ENCODE results near the gene MSI2. TPM values are rescaled to one million over a fixed set of nuclear protein-coding genes. Genes with fewer than 3 reads are reported as not detected.
A peak's percentile ranks its signal among the peaks of the same experiment; 100 is the strongest.

Gene MSI2
- total RNA-seq, 1 donor from 2014 or later: 31.3 TPM

DNA sequence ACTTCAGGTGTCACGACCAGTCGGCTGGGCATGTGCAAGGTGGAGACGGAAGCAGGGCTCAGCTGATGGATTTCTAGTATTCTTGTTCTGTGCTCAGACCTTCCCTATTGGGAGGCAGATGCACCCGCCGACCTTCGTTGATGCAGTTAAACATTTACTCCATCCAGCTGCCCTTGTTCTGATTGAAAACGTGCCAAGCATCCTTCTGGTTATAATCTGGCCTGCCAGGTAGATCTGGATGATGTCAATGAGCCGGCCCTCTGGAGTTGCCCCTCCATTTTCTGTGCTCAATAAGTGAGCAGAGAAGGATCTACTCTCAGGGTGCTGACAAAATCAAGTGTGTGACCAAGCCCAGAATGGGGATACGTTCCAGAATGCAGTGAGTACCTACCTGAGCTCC lies 450.4 kb downstream of the MSI2 start:
- no peak for DNase-seq
- Histone ChIP-seq H3K4me3 (no peak overlapping the region), H3K27ac (no peak overlapping the region), H3K9me3 (no peaks in the 10 kb centered on the region), H3K27me3 (no peaks in the 10 kb centered on the region), H3K36me3 (no peaks in the 10 kb centered on the region), H3K4me1 (no peaks in the 10 kb centered on the region)
- intact Hi-C loops (cut with DNase I): no loop called here
- TF ChIP-seq, protein P1, sequence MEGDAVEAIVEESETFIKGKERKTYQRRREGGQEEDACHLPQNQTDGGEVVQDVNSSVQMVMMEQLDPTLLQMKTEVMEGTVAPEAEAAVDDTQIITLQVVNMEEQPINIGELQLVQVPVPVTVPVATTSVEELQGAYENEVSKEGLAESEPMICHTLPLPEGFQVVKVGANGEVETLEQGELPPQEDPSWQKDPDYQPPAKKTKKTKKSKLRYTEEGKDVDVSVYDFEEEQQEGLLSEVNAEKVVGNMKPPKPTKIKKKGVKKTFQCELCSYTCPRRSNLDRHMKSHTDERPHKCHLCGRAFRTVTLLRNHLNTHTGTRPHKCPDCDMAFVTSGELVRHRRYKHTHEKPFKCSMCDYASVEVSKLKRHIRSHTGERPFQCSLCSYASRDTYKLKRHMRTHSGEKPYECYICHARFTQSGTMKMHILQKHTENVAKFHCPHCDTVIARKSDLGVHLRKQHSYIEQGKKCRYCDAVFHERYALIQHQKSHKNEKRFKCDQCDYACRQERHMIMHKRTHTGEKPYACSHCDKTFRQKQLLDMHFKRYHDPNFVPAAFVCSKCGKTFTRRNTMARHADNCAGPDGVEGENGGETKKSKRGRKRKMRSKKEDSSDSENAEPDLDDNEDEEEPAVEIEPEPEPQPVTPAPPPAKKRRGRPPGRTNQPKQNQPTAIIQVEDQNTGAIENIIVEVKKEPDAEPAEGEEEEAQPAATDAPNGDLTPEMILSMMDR (IDR thresholded peaks at IDR 0.05): no peak
- no peak for ATAC-seq

DNA sequence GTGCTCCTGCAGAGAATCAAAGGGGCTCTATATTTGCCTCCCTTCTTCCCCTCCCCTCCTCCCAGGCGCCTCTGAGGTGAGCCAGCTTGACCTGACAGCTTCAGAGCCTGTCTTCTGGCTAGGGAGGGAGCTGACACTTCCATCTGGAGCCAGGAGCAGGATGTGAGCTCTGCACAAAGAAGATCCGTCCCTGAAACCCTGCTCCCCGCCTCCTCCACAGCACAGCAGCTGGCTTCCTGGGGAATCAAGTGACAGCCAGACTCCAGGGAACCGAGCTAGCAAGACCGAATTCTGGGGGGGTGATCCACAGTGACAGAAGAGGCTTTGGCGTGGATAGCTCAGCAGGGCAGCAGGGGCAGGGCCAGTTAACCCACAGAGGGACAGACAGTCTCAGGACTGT lies 451.6 kb downstream of the MSI2 start:
- no peak for DNase-seq
- no peak overlapping the region for H3K27ac ChIP-seq
- ATAC-seq: peak; percentile 57
- intact Hi-C loops (cut with DNase I): no loop called here
- H3K27me3 ChIP-seq: no peaks in the 10 kb centered on the region
- no peak overlapping the region for H3K4me3 ChIP-seq
- no peaks in the 10 kb centered on the region for H3K4me1 ChIP-seq
- H3K36me3 ChIP-seq: no peaks in the 10 kb centered on the region
- H3K9me3 ChIP-seq: no peaks in the 10 kb centered on the region
- TF ChIP-seq, protein P1 (IDR thresholded peaks at IDR 0.05): no peak

DNA sequence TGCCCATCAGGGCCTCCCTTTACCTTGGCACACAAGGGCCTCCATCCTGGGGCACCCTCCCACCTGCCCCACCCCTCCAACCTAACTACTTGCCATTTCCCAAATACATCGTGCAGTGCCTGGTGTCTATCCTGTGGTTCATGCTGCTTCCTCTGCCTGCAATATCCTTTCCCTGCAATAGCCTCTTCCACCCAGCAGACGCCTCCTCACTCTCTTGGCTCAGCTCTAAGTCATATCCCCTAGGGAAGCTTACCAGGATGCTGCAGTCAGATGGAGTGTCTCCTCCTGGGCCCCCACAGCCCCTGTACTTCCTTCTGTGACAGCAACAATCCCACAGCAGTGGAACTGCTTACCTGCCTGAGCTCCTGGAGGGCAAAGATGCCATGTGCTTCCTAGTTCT lies 452.1 kb downstream of the MSI2 start:
- Histone ChIP-seq H3K36me3 (no peaks in the 10 kb centered on the region), H3K27me3 (no peaks in the 10 kb centered on the region), H3K4me3 (no peak overlapping the region), H3K27ac (no peak overlapping the region), H3K9me3 (no peaks in the 10 kb centered on the region), H3K4me1 (no peaks in the 10 kb centered on the region)
- intact Hi-C loops (cut with DNase I): no loop called here
- ATAC-seq (peak; percentile 12), DNase-seq (no peak)
- TF ChIP-seq, protein P1 (IDR thresholded peaks at IDR 0.05): no peak

DNA sequence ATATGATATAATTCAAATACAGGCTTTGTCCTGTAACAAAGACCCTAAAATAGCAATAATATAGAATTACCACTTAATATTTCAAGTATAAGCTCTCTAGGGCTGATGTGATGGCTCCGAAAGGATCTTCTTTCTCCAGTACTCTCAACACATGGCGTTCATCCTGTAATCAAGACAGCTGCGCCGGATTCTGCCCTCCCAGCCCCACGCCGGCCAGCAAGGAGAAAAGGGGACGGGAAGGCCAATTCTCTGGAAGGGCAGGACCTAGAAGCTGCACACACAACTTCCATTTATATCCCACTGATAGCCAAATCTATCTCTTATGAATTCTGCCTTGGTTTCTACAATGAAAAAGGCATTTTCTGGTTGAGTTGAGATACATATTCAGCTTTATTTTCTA lies 456.8 kb downstream of the MSI2 start:
- ATAC-seq (no peak), DNase-seq (no peak)
- no peaks in the 10 kb centered on the region for H3K9me3 ChIP-seq
- no peaks in the 10 kb centered on the region for H3K4me1 ChIP-seq
- intact Hi-C loops (cut with DNase I): no loop called here
- H3K4me3 ChIP-seq: no peak overlapping the region
- TF ChIP-seq, protein P1 (IDR thresholded peaks at IDR 0.05): no peak
- H3K27ac ChIP-seq: no peak overlapping the region
- peaks cover 15% of the 10 kb centered on the region for H3K27me3 ChIP-seq
- H3K36me3 ChIP-seq: no peaks in the 10 kb centered on the region

DNA sequence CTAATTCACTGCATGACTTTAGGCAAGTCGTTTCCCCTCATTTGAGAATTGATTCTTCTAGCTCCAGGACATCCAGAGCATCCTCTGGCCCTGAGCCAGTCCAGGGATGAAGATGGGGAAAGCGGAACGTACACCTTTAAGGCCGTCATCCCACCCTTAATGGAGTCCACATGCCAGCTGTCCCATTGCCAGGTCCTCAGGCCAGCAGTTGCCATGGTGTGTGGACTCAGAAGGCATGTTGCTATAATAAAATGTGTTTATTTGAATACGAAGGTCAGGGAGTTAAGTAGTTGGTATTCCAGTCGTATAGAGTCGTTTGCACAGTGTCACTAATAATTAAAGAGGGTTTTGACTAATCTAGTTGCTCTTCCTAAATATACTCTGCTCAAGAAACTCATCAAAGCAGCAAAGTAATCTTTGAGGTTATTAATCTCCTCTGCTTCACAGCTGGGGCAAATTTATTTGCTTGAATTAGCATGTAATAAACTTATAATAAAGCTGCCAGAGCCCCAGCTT lies 458.4 kb downstream of the MSI2 start:
- DNase-seq (no peak), ATAC-seq (no peak)
- Histone ChIP-seq H3K27me3 (peaks cover 15% of the 10 kb centered on the region), H3K4me1 (no peaks in the 10 kb centered on the region), H3K9me3 (no peaks in the 10 kb centered on the region), H3K27ac (no peak overlapping the region), H3K36me3 (no peaks in the 10 kb centered on the region), H3K4me3 (no peak overlapping the region)
- intact Hi-C loops (cut with DNase I): no loop called here
- TF ChIP-seq, protein P1 (IDR thresholded peaks at IDR 0.05): no peak

DNA sequence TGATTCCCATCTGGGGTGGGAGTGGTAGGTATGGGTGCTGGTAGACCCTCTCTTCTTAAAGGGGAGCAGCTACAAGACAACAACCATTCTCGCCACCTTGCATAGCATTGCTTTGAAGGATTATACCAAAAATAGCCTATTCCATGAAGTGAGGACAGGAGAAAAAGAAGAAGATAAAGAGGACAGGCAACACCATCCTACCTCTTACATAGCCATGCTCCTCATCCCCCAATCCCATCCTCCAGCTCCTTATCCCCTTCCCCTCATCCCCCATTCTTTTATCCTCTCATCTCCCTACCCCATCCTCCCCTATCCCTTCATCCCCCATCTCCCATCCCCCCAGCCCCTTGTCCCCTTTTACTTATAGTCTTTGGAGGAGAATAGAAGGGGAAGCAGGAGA lies 459.7 kb downstream of the MSI2 start:
- intact Hi-C loops (cut with DNase I): no loop called here
- DNase-seq (no peak), ATAC-seq (no peak)
- Histone ChIP-seq H3K4me1 (no peaks in the 10 kb centered on the region), H3K9me3 (no peaks in the 10 kb centered on the region), H3K36me3 (no peaks in the 10 kb centered on the region), H3K27ac (no peak overlapping the region), H3K4me3 (no peak overlapping the region), H3K27me3 (peaks cover 15% of the 10 kb centered on the region)
- TF ChIP-seq, protein P1 (IDR thresholded peaks at IDR 0.05): no peak

Data from upper lobe of right lung (tissue), 1 donor.